ENCODE data around the gene ATP6V0E2. TPM values are rescaled to one million over a fixed set of nuclear protein-coding genes. Genes with fewer than 3 reads are reported as not detected.

The ATP6V0E2 gene
- total and polyA plus RNA-seq, 2 experiments from 2014 or later: 116 to 132 TPM

GRCh38 chr7:149882248-149883047, 8.7 kb downstream of the ATP6V0E2 start:
- TF ChIP-seq CTCF (IDR thresholded peaks at IDR 0.05; ENCODE audit: low read depth, low read length): no peak
- H3K27ac ChIP-seq: no peak overlapping the region
- DNase-seq (ENCODE audit: low read depth in 1 of 2, low spot score in 1 of 2): peak in 1 of 2 donors; percentile 61
- no peaks in the 10 kb centered on the region for H3K9me3 ChIP-seq (ENCODE audit: low read depth)
- no peaks in the 10 kb centered on the region for H3K36me3 ChIP-seq
- H3K4me1 ChIP-seq (ENCODE audit: low read depth): peaks cover 7% of the 10 kb centered on the region
- no peak overlapping the region for H3K4me3 ChIP-seq
- H3K27me3 ChIP-seq: no peaks in the 10 kb centered on the region

- H3K36me3 ChIP-seq: no peaks in the 10 kb centered on the region
- H3K27me3 ChIP-seq: no peaks in the 10 kb centered on the region
- no peak overlapping the region for H3K4me3 ChIP-seq
- peaks cover 7% of the 10 kb centered on the region for H3K4me1 ChIP-seq (ENCODE audit: low read depth)
- no peak for TF ChIP-seq CTCF (IDR thresholded peaks at IDR 0.05; ENCODE audit: low read depth, low read length)
- no peak for DNase-seq (ENCODE audit: low read depth in 1 of 2, low spot score in 1 of 2)
- H3K27ac ChIP-seq: no peak overlapping the region
- no peaks in the 10 kb centered on the region for H3K9me3 ChIP-seq (ENCODE audit: low read depth)
Observed at GRCh38 chr7:149883048-149883438, 9.3 kb downstream of the ATP6V0E2 start.

GRCh38 chr7:149883452-149883861, 9.7 kb downstream of the ATP6V0E2 start:
- peak; percentile 83 for TF ChIP-seq CTCF (IDR thresholded peaks at IDR 0.05; ENCODE audit: low read depth, low read length)
- H3K27ac ChIP-seq: no peak overlapping the region
- H3K4me3 ChIP-seq: no peak overlapping the region
- peak; percentile 60 to 70 for DNase-seq (ENCODE audit: low read depth in 1 of 2, low spot score in 1 of 2)
- no peaks in the 10 kb centered on the region for H3K9me3 ChIP-seq (ENCODE audit: low read depth)
- H3K27me3 ChIP-seq: no peaks in the 10 kb centered on the region
- peaks cover 7% of the 10 kb centered on the region for H3K4me1 ChIP-seq (ENCODE audit: low read depth)
- no peaks in the 10 kb centered on the region for H3K36me3 ChIP-seq

GRCh38 chr7:149884016-149884415, 10.2 kb downstream of the ATP6V0E2 start:
- no peak for DNase-seq (ENCODE audit: low read depth in 1 of 2, low spot score in 1 of 2)
- H3K36me3 ChIP-seq: no peaks in the 10 kb centered on the region
- H3K27ac ChIP-seq: no peak overlapping the region

GRCh38 chr7:149884541-149884940, 10.8 kb downstream of the ATP6V0E2 start:
- H3K9me3 ChIP-seq (ENCODE audit: low read depth): no peaks in the 10 kb centered on the region
- H3K4me3 ChIP-seq: no peak overlapping the region
- no peaks in the 10 kb centered on the region for H3K36me3 ChIP-seq
- H3K27me3 ChIP-seq: no peaks in the 10 kb centered on the region
- peak in 1 of 2 donors; percentile 49 for DNase-seq (ENCODE audit: low read depth in 1 of 2, low spot score in 1 of 2)
- H3K27ac ChIP-seq: no peak overlapping the region
- peaks cover 7% of the 10 kb centered on the region for H3K4me1 ChIP-seq (ENCODE audit: low read depth)
- no peak for TF ChIP-seq CTCF (IDR thresholded peaks at IDR 0.05; ENCODE audit: low read depth, low read length)

More at GRCh38 chr7:149884016-149884415, 10.2 kb downstream of the ATP6V0E2 start:
- Histone ChIP-seq H3K4me1 (ENCODE audit: low read depth) (peaks cover 7% of the 10 kb centered on the region), H3K9me3 (ENCODE audit: low read depth) (no peaks in the 10 kb centered on the region), H3K27me3 (no peaks in the 10 kb centered on the region), H3K4me3 (no peak overlapping the region)
- no peak for TF ChIP-seq CTCF (IDR thresholded peaks at IDR 0.05; ENCODE audit: low read depth, low read length)

Measured in cardiac muscle cell (in vitro differentiated cells and primary cell).